ENCODE data around the gene SMYD4. TPM values are rescaled to one million over a fixed set of nuclear protein-coding genes. Genes with fewer than 3 reads are reported as not detected.
"Not testable (repeated sequence)": the region's sequence is repeated elsewhere in the genome, so short reads cannot be mapped to it uniquely, and the experiment has no call there.

The SMYD4 gene
- polyA plus RNA-seq, 12 donors = 6.3 to 17.1 (median 7.7) TPM; not detected in 1

DNA sequence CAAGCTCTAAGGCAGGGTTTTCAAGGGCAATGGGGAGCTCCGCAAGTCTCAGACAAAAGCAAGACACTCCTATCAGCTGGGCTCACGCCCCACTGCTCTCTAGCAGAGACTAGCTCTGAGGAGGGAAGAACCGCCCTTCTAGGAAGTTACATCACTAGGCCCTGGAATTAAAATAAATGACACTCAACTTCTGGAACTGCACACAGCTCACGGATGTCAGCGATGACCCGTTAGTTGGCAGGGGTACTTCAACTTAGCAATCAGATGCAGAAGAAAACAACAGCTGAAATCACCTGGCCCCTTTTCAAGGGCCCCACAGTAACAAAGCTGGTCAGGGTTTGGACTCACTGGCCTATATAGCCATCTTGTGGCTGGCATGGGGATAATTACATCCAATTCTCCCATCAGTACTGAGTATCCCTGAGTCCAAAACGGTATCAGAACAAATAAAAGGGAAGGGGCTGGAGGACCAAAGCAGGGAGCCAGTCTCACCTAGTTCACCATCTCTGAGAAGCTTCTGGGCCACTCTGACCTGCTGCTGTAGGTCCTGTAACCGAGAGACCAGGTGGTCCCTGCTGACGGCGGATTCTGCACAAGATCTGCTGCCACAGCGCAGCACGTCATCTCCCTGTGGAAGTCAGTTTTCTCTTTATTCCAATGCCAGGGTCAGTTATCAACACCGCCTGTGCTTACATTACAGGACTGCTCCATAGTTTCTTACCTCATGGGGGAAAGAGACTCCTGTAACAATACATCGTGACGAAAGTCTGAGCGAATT lies 45.7 kb downstream of the SMYD4 start:
- DNase-seq = peak; percentile 88

DNA sequence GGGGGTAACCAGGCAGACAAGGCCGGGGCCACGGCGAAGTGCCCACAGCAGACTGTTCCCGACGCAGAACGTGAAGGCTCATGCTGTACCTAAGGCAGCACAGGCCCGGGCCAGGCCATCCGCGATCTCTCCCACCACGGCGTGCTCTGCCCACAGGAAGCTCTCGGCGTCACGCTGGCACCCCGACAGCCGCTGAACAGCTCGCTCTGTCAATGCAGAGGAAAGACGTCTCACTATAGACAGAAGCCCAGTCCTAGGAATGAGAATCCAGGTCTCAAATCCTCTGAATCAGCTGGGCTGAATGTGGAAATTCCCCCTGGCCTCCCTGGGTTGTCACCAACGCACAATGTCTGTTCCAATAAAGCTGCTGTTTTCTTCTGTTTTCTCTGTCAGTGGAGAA lies 46.4 kb downstream of the SMYD4 start:
- DNase-seq = no peak

DNA sequence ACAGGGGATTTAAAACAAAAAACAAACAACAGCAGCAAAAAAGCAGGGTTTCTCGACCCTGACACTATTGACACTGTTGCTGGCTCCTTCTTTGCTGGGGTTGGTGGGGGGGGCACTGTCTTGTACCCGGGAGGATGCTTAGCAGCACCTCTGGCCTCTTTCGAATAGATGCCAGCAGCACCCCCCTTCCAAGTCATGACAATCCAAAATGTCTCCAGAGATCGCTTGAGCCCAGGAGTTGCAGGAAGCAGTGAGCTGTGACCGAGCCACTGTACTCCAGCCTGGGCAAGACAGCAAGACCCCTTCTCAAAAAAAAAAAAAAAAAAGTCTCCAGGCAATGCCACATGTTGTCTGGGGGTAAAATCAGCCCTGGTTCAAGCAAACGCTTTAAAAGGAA lies 47.5 kb downstream of the SMYD4 start:
- DNase-seq = no peak

DNA sequence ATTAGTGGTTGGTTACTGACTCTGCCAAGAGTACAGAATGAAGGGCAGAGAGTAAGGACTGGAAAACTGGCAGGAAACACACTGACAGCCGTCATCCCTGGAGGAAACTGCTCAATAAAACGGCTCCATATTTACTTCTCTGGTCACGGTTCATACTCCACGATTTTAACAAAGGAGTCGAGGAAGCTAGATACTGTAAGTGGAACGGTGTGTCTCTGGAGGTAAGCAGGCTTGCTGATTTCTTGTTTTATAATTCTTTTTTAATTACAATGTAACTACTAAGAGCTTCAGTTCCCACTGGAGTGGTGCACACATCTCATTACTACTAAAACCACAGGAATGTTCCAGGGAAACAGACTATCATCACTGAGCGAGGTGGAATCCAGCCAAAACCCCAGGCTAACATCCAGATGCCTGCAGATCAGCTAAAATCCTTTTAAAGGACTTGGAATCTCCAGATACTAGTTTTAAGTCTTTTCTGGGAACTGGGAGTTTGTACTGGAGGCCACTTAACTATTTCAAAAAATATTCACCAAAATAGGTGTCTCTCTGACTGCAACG lies 50.1 kb downstream of the SMYD4 start:
- peak; percentile 87 for DNase-seq

DNA sequence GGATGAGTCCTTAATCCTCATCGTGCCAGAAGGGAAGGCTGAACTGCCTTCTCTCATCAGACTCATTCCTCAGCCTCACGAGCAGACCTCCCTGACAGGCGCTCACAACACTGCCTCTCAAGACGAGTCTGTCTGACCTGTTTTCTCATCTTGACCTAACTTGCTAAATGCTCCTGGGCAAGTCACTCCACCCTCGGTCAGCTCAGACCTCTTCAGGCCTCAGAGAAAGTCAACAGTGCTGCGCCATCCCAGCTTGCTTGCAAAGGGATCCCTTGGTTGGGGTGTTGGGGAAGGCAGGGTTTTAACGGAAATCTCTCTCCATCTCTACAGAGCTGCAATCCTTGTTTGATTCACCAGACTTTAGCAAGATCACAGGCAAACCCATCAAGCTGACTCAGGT lies 52.8 kb downstream of the SMYD4 start:
- no peak for DNase-seq

DNA sequence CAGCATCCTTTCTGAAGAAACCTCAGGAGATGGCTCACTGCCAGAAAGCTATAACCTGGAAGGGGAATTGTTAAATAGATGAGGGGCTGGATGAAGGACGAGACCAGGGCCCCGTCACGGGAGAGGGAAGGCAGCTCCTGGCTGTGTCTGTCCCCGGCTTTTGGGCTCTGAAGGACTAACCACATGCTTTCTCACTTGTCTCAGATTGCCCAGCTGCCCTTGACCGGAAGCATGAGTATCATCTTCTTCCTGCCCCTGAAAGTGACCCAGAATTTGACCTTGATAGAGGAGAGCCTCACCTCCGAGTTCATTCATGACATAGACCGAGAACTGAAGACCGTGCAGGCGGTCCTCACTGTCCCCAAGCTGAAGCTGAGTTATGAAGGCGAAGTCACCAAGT lies 53.4 kb downstream of the SMYD4 start:
- no peak for DNase-seq

DNA sequence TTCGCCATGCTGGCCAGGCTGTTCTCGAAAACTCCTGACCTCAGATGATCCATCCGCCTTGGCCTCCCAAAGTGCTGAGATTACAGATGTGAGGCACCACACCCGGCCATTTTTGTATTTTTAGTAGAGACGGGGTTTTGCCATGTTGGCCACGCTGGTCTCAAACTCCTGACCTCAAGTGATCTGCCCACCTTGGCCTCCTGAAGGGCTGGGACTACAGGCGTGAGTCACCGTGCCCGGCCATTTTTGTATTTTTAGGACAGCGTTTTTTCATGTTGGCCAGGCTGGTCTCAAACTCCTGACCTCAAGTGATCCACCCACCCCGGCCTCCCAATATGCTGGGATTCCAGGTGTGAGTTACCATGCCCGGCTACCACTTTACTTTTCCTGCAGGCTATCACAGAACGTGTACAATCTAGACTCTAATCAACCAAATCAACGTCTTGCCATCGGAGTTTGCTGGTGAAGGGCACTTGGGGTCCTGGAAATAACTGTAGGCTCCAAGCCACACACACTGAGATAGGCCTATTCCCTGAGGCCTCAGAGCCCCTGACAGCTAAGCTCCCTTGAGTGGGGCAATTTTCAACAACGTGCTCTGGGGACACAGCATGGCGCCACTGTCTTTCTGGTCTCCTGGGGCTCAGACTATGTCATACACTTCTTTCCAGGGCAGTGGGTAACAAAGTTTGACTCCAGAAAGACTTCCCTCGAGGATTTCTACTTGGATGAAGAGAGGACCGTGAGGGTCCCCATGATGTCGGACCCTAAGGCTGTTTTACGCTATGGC lies 55.1 kb downstream of the SMYD4 start:
- no peak for DNase-seq

DNA sequence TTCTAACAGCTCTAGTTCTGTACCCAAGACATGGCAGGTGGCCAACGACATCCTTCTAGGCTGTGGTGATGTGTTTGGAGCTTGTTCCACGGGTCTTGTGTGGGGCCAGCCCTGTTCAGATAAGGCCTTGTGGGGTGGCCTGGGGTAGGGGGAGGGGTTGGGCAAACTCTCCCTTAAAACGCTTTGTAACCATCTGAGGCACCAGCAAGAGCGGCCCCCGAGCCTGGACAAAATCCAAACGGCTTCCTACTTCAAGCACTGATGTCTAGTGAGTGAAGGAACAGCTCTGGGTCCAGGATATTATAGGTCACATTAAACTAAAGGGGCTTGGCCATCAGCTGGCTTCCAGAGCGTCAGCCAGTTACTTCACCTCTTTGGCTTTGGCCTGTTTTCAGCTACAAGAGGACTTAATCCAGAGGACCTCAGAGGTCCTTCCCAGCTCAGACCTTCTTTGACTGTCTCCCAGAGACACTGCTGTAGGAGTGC lies 56.0 kb downstream of the SMYD4 start:
- no peak for DNase-seq

DNA sequence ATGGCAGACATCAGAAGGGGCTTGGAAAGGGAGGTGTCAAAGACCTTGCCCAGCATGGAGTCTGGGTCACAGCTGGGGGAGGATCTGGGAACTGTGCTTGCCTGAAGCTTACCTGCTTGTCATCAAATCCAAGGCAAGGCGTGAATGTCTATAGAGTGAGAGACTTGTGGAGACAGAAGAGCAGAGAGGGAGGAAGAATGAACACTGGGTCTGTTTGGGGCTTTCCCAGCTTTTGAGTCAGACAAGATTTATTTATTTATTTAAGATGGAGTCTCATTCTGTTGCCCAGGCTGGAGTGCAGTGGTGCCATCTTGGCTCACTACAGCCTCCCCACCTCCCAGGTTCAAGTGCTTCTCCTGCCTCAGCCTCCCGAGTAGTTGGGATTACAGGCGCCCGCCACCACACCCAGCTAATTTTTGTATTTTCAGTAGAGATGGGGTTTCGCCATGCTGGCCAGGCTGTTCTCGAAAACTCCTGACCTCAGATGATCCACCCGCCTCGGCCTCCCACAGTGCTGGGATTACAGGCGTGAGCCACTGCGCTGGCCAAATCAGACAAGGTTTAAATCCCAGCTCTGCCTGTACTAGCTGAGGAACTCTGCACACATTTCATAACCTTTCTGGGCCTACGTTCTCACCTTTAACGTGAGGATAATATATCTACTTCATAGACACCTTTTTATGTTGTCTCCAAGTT lies 56.6 kb downstream of the SMYD4 start:
- not testable (repeated sequence) for DNase-seq

DNA sequence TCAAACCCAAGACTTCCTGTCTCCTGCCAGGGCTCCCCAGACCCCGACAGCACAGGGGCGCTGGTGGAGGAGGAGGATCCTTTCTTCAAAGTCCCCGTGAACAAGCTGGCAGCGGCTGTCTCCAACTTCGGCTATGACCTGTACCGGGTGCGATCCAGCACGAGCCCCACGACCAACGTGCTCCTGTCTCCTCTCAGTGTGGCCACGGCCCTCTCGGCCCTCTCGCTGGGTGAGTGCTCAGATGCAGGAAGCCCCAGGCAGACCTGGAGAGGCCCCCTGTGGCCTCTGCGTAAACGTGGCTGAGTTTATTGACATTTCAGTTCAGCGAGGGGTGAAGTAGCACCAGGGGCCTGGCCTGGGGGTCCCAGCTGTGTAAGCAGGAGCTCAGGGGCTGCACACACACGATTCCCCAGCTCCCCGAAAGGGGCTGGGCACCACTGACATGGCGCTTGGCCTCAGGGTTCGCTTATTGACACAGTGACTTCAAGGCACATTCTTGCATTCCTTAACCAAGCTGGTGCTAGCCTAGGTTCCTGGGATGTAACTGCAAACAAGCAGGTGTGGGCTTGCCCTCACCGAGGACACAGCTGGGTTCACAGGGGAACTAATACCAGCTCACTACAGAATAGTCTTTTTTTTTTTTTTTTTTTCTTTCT lies 59.8 kb downstream of the SMYD4 start:
- no peak for DNase-seq

DNA sequence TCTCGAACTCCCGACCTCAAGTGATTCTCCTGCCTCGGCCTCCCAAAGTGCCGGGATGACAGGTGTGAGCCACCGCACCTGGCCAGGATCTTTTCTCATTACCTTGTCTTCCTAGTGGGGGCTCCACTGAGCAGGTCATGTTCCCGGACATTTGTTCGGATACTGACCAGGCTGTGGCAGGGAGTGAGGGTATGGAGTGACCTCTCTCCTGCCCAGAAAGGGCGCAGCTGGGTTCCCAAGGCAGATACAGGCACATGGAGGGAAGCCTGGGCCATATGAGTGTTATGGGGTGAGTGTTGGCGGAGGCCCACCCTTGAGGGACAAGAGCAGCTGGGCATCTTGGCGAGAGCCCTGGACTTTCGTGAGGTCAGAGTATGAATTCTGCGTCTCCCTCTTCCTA lies 62.3 kb downstream of the SMYD4 start:
- DNase-seq = no peak

DNA sequence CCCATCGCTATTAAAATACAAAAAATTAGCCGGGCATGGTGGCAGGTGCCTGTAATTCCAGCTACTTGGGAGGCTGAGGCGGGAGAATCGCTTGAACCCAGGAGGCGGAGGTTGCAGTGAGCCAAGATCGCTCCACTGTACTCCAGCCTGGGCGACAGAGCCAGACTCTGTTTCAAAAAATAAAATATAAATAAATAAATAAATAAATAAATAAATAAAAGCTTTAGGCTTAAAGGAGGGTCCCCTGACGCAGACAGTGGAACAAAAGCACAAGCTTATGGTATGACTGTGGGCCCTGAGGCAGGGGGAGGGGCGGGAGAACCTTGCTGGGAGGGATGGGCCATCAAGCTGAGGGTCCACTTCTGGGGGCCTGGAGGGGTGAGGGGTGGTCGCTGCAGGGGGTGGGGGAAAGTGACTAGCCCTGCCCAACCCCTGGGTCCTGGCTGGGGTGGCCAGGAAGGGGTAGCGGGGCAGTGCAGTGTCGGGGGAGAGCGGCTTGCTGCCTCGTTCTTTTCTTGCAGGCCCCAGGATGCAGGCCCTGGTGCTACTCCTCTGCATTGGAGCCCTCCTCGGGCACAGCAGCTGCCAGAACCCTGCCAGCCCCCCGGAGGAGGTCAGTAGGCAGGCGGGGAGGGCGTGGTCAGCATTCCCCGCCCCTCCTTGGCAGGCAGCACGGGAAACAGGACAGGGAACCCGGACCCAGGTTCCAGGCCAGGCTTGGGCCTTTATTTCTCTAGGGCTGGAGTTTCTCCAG lies 63.1 kb downstream of the SMYD4 start:
- DNase-seq = no peak

DNA sequence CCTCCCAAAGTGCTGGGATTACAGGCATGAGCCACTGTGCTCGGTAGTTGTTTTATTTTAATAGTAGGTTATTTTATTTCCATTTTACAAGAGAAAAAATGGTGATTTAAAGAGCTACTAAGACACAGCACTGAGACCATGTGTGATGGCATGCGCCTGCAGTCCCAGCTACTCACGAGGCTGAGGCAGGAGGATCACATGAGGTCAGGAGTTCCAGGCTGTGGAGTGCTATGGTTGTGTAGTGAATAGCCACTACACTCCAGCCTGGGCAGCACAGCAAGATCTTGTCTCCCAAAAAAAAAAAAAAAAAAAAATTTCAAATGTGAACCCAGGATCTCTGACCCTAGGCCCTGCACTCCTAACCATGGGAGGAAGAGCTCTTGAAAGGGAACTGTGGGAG lies 64.1 kb downstream of the SMYD4 start:
- DNase-seq = no peak

DNA sequence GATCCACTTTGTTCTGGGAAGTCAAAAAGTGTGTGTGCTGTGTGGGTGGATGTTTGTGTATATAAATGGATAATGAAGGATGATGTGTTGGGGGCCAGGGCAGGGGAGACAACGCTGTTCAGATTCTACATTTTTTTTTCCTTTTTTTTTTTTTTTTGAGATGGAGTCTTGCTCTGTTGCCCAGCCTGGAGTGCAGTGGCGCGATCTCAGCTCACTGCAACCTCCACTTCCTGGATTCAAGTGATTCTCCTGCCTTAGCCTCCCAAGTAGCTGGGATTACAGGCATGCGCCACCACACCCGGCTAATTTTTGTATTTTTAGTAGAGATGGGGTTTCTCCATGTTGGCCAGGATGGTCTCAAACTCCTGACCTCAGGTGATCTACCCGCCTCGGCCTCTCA lies 65.0 kb downstream of the SMYD4 start:
- not testable (repeated sequence) for DNase-seq

DNA sequence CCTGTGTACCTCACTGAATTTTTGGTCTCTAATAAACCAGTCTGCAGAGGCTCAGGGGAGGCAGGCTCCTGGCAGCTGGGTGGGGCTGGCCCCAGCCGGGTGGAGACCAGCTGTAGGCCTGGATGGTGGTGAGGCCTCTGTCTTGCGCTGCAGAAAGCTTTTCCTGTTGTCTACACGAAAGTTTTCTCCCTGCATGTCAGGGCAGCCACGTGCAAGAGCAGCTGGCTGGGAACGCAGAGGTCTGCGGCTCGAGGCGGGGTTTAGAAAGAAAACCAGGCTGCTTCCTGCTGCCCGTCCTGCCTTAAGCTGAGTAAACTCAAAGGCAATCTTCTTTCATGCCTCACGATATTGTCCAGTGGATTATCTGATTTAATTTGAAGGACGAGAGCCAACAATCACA lies 65.4 kb downstream of the SMYD4 start:
- DNase-seq = peak; percentile 73

DNA sequence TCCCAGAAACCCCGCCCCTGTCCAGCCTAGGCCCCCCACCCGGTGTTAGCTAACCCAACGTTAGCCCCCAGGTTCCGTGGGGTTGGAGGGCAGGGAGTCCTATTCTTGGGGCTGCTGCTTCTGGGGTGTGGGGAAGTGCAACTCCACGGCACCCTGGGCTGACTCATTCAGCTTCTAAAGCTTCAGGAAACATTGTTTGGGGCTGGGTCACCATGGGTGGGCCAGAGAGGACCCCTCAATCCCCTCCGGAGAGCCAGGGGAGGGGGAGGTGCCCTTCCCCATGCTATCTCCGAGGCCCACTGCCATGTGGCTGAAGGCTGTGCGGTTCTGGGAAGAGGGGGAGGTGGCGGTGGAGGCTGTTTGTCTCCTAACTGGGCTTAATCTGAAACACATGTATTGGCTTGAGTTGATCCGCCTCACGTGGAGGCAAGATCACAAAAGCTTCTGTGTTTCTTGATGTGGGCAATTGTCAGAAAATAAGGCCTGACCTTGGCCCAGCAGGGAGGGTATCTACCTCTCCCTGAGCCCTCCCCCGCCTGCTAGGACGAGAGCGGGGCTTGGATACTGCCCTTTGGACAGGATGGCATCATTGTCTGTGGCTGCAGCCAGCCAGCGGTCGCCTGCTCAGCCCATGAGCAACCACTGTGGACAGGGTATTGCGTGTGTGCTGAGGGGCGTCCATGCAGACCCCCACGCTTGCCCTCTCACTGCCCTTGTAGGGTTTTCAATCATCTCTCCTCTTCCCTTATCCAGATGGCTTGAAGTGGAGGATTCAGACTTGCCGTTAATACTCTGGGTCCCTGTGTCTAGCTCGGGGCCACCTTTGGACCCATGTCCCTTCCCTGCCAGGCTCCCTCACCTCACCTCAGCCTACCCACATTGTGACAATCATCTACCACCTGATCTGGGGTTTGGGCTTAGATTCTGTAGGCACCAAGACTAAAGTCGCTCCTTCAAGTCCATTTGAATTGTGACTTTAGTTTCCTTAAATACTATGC lies 66.5 kb downstream of the SMYD4 start:
- DNase-seq = peak; percentile 79

DNA sequence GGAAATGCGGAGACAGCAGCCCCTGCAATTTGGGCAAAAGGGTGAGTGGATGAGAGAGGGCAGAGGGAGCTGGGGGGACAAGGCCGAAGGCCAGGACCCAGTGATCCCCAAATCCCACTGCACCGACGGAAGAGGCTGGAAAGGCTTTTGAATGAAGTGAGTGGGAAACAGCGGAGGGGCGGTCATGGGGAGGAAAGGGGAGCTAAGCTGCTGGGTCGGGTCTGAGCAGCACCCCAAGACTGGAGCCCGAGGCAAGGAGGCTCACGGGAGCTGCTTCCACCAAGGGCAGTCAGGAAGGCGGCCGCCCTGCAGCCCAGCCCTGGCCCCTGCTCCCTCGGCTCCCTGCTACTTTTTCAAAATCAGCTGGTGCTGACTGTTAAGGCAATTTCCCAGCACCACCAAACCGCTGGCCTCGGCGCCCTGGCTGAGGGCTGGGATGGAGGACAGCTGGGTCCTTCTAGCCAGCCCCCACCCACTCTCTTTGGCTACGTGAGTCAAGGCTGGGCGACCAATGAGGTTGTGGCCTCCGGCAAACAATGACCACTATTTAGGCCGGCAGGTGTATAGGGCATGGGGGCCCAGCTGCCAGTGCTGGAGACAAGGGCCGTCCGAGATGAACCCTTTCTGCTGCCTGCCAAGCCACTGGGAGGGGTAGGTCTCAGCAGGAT lies 67.3 kb downstream of the SMYD4 start:
- no peak for DNase-seq

DNA sequence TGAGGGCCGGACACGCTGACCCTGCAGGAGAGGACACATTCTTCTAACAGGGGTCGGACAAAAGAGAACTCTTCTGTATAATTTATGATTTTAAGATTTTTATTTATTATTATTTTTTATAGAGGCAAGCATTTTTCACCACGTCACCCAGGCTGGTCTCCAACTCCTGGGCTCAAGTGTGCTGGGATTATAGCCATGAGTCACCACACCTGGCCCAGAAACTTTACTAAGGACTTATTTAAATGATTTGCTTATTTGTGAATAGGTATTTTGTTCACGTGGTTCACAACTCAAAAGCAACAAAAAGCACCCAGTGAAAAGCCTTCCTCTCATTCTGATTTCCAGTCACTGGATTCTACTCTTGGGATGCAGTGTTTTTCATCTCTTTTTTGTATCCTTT lies 70.2 kb downstream of the SMYD4 start:
- no peak for DNase-seq

DNA sequence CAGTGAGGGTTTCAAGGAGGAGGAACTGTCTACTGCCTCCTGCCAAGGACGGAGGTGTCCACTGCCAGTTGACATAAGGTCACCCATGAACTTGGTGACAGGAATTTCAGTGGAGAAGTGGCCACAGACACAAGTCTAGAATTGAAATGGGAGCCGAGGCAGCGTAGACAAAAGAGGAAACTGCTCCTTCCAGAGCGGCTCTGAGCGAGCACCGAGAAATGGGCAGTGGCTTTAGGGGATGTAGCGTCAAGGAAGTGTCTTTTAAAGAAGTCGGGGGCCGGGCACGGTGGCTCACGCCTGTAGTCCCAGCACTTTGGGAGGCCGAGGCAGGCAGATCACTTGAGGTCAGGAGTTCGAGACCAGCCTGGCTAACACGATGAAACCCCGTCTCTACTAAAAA lies 70.9 kb downstream of the SMYD4 start:
- DNase-seq = no peak
